Parathyroid adenoma (tissue), 2 donors: ENCODE results near the gene PCP2.

Source experiments
- H2AFZ ChIP-seq: fragments of 300-600 bp; sonication (generic); one replicate; pipeline ENCODE4 v1.7.0; 2017; ENCODE audit warnings: antibody characterized with exemption, mild to moderate bottlenecking
- H3K27ac ChIP-seq: fragments of 300-600 bp; sonication (generic); one replicate; pipeline ENCODE4 v1.7.0; 2017
- H3K27me3 ChIP-seq: fragments of 300-600 bp; sonication (generic); one replicate; pipeline ENCODE4 v1.7.0; 2017; ENCODE audit warnings: low read length; ENCODE audit not compliant: control insufficient read depth, insufficient read depth
- H3K36me3 ChIP-seq: fragments of 300-600 bp; sonication (generic); one replicate; pipeline ENCODE4 v1.7.0; 2017; ENCODE audit warnings: low read length; ENCODE audit not compliant: control insufficient read depth, insufficient read depth
- H3K4me1 ChIP-seq: fragments of 300-600 bp; sonication (generic); one replicate; pipeline ENCODE4 v1.7.0; 2017; ENCODE audit warnings: control low read depth
- H3K4me2 ChIP-seq: fragments of 300-600 bp; sonication (generic); one replicate; pipeline ENCODE4 v1.7.0; 2017; ENCODE audit warnings: low read length
- H3K4me3 ChIP-seq: fragments of 300-600 bp; sonication (generic); one replicate; pipeline ENCODE4 v1.7.0; 2017; ENCODE audit warnings: low read depth, low read length
- H3K79me2 ChIP-seq: fragments of 300-600 bp; sonication (generic); one replicate; pipeline ENCODE4 v1.7.0; 2017; ENCODE audit warnings: control low read depth
- H3K9ac ChIP-seq: fragments of 300-600 bp; sonication (generic); one replicate; pipeline ENCODE4 v1.7.0; 2017; ENCODE audit warnings: mild to moderate bottlenecking
- H3K9me3 ChIP-seq: fragments of 300-600 bp; sonication (generic); one replicate; pipeline ENCODE4 v1.7.0; 2017; ENCODE audit warnings: low read length; ENCODE audit not compliant: control insufficient read depth
- TF ChIP-seq, protein P1 (sequence below): fragments of 300-600 bp; sonication (generic); IDR thresholded peaks from one replicate; pipeline ENCODE4 v1.7.0; 2017; ENCODE audit warnings: antibody characterized with exemption, mild to moderate bottlenecking
- donor health status: primary hyperparathyroidism.

Gene PCP2

DNA sequence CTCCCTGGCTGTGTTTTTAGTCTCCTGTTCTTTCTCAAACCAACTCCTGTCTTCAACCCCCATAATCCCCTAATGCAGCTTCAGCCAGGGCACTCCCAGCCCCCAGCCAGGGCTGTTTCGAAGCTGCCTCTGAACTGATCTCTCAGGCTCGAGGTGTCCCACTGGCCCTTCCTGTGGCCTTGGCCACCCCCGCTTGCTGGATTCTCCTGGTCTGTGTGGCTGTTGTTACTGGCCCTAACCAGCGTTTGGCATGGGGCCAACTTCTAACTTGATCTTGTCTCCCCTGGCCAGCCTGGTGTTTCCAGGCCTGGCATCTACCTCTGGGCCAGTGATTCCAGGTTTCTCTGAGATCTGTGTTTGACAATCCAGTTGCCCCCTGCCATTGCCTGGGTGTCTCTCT lies 15.2 kb downstream of the PCP2 start:
- no peaks in the 10 kb centered on the region for H3K36me3 ChIP-seq
- peaks cover 3% of the 10 kb centered on the region for H3K4me1 ChIP-seq
- H3K4me2 ChIP-seq: no peak overlapping the region
- TF ChIP-seq, protein P1, sequence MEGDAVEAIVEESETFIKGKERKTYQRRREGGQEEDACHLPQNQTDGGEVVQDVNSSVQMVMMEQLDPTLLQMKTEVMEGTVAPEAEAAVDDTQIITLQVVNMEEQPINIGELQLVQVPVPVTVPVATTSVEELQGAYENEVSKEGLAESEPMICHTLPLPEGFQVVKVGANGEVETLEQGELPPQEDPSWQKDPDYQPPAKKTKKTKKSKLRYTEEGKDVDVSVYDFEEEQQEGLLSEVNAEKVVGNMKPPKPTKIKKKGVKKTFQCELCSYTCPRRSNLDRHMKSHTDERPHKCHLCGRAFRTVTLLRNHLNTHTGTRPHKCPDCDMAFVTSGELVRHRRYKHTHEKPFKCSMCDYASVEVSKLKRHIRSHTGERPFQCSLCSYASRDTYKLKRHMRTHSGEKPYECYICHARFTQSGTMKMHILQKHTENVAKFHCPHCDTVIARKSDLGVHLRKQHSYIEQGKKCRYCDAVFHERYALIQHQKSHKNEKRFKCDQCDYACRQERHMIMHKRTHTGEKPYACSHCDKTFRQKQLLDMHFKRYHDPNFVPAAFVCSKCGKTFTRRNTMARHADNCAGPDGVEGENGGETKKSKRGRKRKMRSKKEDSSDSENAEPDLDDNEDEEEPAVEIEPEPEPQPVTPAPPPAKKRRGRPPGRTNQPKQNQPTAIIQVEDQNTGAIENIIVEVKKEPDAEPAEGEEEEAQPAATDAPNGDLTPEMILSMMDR: no peak
- no peaks in the 10 kb centered on the region for H3K9me3 ChIP-seq
- H3K4me3 ChIP-seq: no peak overlapping the region
- H2AFZ ChIP-seq: no peak overlapping the region
- peaks cover 6% of the 10 kb centered on the region for H3K79me2 ChIP-seq
- no peak overlapping the region for H3K9ac ChIP-seq
- H3K27ac ChIP-seq: no peak overlapping the region
- no peaks in the 10 kb centered on the region for H3K27me3 ChIP-seq

DNA sequence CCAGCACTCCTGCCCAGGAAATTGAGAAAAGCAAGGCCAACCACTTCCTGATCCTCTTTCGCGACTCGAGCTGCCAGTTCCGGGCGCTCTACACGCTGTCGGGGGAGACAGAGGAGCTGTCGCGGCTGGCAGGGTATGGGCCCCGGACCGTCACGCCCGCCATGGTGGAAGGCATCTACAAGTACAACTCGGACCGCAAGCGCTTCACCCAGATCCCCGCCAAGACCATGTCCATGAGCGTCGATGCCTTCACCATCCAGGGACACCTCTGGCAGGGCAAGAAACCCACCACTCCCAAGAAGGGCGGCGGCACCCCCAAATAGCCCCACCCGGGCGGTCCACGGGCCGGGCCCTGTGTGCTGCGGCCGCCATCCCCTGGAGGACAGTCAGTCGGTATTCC lies 15.8 kb downstream of the PCP2 start:
- Histone ChIP-seq H3K27ac (no peak overlapping the region), H3K4me1 (peaks cover 3% of the 10 kb centered on the region), H3K4me2 (no peak overlapping the region), H3K9me3 (no peaks in the 10 kb centered on the region), H3K9ac (no peak overlapping the region), H3K27me3 (no peaks in the 10 kb centered on the region), H3K4me3 (no peak overlapping the region), H3K79me2 (peaks cover under 1% of the 10 kb centered on the region), H3K36me3 (no peaks in the 10 kb centered on the region), H2AFZ (no peak overlapping the region)
- TF ChIP-seq, protein P1: no peak

DNA sequence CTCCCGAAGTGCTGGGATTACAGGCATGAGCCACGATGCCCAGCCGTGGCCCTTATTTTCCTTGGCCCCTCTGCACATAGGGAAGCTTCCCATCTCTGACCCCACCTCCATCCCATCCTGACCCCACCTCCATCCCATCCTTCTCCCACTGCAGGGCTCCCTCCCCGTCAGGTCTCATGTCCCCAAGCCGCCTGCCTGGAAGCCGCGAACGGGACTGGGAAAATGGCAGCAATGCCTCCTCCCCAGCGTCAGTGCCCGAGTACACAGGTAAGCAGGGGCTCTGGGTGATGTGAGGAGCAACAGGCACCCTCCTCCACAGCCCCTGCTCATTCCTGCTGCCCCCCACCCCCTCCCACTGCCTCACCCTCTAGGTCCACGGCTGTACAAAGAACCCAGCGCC lies 16.3 kb downstream of the PCP2 start:
- H3K4me3 ChIP-seq: no peak overlapping the region
- H3K27ac ChIP-seq: no peak overlapping the region
- no peaks in the 10 kb centered on the region for H3K27me3 ChIP-seq
- H3K4me2 ChIP-seq: no peak overlapping the region
- TF ChIP-seq, protein P1: no peak
- H3K9ac ChIP-seq: no peak overlapping the region
- H3K79me2 ChIP-seq: no peaks in the 10 kb centered on the region
- H3K9me3 ChIP-seq: no peaks in the 10 kb centered on the region
- peaks cover 3% of the 10 kb centered on the region for H3K4me1 ChIP-seq
- H3K36me3 ChIP-seq: no peaks in the 10 kb centered on the region
- no peak overlapping the region for H2AFZ ChIP-seq

DNA sequence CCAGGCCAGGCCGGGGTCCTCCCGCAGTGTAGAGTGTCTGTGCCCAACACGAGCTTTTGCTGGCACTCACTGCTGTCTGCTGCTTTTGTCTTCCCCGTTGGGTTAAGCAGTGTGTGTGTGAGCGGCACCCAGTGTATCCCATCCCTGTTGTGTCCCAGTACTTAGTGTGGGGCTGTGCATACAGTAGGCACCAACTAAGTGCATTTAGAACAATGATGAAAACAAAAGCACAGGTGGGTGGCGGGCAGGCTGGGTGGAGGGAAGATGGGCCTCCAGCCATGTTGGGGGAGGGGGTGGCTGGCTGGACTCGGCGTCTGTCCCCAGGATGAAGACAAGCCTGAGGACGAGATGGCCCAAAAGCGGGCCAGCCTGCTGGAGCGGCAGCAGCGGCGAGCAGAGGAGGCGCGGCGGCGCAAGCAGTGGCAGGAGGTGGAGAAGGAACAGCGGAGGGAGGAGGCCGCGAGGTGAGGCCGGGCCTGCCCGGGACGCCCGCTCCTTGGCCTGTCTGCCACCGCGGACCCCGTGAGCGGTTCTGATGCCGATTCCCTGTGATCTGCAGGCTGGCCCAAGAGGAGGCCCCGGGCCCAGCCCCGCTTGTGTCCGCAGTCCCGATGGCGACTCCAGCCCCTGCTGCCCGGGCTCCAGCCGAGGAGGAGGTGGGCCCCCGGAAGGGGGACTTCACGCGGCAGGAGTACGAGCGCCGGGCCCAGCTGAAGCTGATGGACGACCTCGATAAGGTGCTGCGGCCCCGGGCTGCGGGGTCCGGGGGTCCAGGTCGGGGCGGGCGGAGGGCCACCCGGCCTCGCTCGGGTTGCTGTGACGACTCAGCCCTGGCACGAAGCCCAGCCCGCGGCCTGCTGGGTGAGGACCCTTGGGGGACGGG lies 18.4 kb downstream of the PCP2 start:
- no peak overlapping the region for H3K4me2 ChIP-seq
- H3K9ac ChIP-seq: no peak overlapping the region
- H3K27ac ChIP-seq: no peak overlapping the region
- H3K4me3 ChIP-seq: no peak overlapping the region
- H3K79me2 ChIP-seq: no peaks in the 10 kb centered on the region
- H2AFZ ChIP-seq: no peak overlapping the region
- no peaks in the 10 kb centered on the region for H3K27me3 ChIP-seq
- no peaks in the 10 kb centered on the region for H3K36me3 ChIP-seq
- TF ChIP-seq, protein P1: no peak
- H3K4me1 ChIP-seq: peaks cover 3% of the 10 kb centered on the region
- H3K9me3 ChIP-seq: no peaks in the 10 kb centered on the region
